Measurements from ENCODE around the gene ARMC2.

Gene ARMC2

GRCh38 chr6:109009962-109010704 lies 161.9 kb downstream of the ARMC2 start:
- in situ Hi-C loops (cut with MboI; ENCODE audit: low sequenced_read_pairs): no loop called here

- in situ Hi-C loops (cut with MboI; ENCODE audit: low sequenced_read_pairs): no loop called here
Measured at GRCh38 chr6:109010705-109011102, 162.5 kb downstream of the ARMC2 start.

DNA sequence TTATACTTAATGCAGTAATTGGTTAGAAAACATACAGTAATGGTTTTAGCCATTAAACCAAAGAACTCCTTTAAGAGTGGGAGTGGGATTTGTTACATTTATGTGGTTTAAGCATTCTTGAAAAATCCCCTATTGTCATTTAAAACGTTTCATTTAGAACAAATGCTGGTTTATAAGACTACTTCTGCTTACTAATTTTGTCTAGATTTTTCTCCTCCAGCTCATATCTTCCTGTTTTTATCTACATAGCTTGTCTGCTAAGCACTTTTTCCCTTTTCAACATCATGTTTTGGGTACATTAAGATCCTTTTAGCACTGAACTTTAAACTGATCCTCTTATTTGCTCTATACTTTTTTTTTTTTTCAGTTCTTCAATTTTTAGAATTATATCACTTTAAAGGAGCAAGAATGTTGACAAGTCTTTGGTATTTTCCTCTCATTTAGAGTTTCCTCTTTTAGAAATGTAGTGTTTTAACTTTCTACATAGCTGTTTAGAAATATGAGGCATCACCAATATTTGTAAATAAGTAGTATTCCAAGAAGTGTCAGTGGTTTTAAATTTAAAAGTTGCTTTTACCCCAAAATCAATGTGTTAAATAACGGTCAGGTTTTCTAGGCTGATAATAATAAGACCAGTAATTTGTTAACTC lies 165.6 kb downstream of the ARMC2 start:
- in situ Hi-C loops (cut with MboI; ENCODE audit: low sequenced_read_pairs): no loop called here

DNA sequence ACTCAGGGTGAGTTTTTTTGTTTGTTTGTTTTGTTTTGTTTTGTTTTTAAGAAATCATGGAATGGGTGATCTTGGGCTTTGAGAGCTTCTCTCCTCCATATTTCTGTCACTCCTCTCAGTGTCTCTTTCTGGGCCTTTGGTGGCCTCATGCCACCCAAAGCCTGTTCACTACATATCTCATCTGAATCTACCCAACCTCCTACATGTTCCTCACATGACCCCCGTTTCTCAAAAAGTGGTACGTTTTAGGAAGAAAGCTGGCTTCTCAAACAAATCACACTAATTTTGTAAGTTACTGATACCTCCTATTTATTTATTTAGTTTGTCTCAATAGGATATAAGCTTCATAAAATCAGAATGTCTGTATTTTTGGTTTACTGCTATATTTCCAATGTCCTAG lies 166.4 kb downstream of the ARMC2 start:
- in situ Hi-C loops (cut with MboI; ENCODE audit: low sequenced_read_pairs): no loop called here

GRCh38 chr6:109015176-109015575 lies 167.0 kb downstream of the ARMC2 start:
- in situ Hi-C loops (cut with MboI; ENCODE audit: low sequenced_read_pairs): no loop called here

DNA sequence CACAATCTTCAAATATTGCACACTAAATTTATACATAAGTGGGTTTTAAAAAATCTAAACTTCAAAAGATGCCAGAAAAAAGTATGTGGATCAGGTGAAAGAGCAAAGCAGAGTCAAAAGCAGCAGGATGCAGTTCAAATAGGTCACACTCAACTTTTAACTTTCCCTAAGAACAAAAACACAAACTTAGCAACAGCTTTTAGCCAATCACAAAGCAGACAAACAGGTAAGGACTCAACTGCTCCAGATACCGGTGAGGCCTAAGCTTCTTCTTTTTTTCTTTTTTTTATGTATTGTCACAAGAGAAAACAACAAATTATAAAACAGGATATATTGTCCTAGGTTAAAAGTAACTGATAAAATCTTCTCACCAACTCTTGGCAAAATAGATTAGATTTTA lies 171.7 kb downstream of the ARMC2 start:
- in situ Hi-C loops (cut with MboI; ENCODE audit: low sequenced_read_pairs): no loop called here

- in situ Hi-C loops (cut with MboI; ENCODE audit: low sequenced_read_pairs): no loop called here
Measured at GRCh38 chr6:109021870-109022269, 173.6 kb downstream of the ARMC2 start.

DNA sequence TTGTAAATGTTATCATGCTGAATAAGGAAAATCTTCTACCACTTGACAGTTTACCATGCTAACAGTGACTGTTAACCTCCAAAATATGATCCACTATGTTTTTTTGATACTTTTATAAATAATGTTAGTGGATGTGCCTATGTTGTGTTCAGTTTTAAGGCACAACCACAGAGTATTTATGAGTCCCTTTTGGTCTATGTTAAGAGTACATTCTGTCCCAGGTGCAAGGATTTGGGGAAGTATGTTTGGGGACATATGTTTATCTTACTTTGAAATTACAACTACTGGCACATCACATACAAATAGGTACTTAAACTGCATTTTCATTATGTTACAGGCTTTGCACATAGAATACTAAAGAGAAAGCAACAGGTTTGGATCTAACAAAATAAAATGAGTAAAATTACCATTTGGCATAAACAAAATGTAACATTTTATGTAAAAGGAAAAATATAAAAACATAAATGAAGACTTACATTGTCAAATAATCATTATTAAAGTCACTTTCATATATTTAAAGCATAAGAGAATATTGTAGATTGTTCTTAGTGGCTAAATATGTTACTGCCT lies 175.2 kb downstream of the ARMC2 start:
- in situ Hi-C loops (cut with MboI; ENCODE audit: low sequenced_read_pairs): no loop called here
